GM10847 (cell line): ENCODE results near the gene TOR1A.

Experiments used
- POLR2A ChIP-seq: IDR thresholded peaks from 2 replicates; pipeline ENCODE4 v1.6.1; 2011; ENCODE audit not compliant: insufficient read length; ENCODE audit errors: extremely low read depth

The TOR1A gene

GRCh38 chr9:129811967-129812363, 12.0 kb downstream of the TOR1A start:
- TF ChIP-seq POLR2A: no peak

- no peak for TF ChIP-seq POLR2A
Measured at GRCh38 chr9:129810788-129811187, 13.1 kb downstream of the TOR1A start.

- TF ChIP-seq POLR2A: no peak
Measured at GRCh38 chr9:129810116-129810515, 13.8 kb downstream of the TOR1A start.

GRCh38 chr9:129809346-129809745, 14.6 kb downstream of the TOR1A start:
- TF ChIP-seq POLR2A: no peak

- no peak for TF ChIP-seq POLR2A
Measured at GRCh38 chr9:129806061-129806460, 17.9 kb downstream of the TOR1A start.

DNA sequence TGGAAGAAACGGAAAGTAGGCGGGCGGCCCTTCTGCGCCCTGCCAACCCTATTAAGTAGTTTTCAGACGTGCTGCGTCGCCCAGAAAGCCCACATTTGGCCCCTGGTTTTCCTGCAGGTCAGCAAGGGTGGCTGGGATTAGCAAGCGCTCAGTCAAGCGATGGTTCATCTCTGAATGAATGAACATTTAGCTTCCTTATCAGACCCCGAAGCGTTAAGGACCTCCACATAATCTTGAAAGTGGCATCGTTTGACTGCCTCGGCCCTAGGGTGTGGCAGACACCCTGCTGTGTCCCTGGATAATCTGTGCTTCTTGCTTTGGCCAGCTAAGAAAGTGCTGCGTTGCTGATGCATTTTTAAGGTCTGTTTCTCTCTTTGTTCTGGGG, 20.3 kb downstream of the TOR1A start:
- TF ChIP-seq POLR2A: no peak

DNA sequence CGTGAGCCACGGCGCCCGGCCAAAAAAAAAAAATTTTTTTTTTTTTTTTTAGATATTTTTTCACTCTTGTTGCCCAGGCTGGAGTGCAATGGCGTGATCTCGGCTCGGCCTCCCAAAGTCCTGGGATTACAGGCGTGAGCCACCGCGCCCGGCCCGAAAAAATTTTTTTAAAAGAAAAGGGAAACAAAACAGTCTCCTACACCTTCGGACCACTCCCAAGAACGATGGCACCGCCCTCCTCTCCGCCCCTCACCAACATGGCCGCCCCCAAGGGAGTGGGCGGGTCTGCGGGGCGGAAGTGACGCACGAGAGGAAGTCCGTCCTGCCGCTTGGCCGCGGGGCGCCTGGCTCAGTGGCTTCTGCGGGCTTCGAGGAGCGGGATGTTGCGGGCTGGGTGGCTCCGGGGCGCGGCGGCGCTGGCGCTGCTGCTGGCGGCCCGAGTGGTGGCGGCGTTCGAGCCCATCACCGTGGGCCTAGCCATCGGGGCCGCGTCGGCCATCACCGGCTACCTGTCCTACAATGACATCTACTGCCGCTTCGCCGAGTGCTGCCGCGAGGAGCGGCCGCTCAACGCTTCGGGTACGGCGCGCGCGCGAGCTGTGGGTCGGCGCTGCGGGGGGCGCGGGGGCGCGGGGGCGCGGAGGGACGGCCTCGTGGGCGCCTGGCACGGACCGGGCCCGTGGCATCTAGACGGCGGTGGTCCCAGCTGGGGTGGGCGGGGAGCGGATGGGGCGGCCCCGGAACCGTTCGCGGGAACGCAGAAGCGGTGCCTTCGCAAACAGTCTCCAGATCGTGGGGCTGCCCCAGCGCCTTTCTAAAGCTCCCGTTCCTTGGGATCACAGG, 20.9 kb downstream of the TOR1A start, which contains the start of gene TOR1B:
Gene TOR1B (plus strand): TSS at position 352 of the 843 bp plus-strand sequence. CDS start 29 bp downstream, at position 381.
- peak; percentile 72 for TF ChIP-seq POLR2A

DNA sequence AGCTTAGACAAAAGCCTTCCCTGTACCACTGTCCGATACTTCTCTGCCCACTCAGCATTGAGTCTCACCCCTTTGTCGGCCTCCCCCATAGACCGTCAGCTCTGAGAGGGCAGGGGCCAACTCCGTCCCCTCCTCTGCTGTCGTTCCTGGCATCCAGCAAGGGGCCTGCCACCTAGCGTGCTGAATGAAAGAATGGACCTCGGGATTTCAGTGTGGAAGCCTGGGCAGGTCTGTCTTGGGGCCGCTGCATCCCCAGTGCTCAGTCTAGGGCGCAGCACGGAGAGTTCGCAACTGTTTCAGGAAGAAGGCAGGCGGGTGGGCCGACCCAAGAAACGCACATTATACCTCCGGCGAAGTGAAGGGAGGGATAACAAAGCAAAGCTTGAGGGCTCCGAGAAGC, 22.4 kb downstream of the TOR1A start:
- no peak for TF ChIP-seq POLR2A

GRCh38 chr9:129798973-129799372, 25.0 kb downstream of the TOR1A start:
- no peak for TF ChIP-seq POLR2A

GRCh38 chr9:129794549-129794948, 29.4 kb downstream of the TOR1A start:
- no peak for TF ChIP-seq POLR2A

DNA sequence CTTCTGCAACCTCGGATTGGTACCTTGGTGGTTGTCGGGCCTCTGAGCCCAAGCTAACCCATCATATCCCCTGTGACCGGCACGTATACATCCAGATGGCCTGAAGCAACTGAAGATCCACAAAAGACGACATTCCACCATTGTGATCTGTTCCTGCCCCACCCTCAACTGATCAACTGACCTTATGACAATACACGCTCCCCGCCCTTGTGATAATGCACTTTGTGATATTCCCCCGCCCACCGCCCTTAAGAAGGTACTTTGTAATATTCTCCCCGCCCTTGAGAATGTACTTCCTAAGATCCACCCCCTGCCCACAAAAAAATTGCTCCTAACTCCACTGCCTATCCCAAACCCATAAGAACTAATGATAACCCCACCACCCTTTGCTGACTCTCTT, 37.5 kb downstream of the TOR1A start:
- no peak for TF ChIP-seq POLR2A

DNA sequence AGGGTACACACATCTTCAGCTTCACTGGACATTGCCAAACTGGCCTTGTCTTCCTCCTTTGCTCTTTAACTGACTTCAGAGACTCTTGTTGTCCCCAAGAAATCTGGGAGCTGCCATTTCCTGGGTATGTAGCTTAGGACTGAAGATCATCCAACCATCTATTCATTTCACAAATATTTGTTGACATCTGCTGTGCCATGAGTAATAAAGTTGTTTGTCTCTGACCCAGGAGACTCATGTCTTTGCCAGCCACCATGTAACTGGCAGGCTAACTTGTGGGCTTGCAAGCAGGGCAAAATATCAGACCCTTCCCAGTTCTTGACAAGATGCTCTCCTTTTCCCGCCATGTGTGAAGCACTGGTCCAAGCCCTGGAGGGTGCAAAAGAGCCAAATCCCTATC, 38.1 kb downstream of the TOR1A start:
- no peak for TF ChIP-seq POLR2A

DNA sequence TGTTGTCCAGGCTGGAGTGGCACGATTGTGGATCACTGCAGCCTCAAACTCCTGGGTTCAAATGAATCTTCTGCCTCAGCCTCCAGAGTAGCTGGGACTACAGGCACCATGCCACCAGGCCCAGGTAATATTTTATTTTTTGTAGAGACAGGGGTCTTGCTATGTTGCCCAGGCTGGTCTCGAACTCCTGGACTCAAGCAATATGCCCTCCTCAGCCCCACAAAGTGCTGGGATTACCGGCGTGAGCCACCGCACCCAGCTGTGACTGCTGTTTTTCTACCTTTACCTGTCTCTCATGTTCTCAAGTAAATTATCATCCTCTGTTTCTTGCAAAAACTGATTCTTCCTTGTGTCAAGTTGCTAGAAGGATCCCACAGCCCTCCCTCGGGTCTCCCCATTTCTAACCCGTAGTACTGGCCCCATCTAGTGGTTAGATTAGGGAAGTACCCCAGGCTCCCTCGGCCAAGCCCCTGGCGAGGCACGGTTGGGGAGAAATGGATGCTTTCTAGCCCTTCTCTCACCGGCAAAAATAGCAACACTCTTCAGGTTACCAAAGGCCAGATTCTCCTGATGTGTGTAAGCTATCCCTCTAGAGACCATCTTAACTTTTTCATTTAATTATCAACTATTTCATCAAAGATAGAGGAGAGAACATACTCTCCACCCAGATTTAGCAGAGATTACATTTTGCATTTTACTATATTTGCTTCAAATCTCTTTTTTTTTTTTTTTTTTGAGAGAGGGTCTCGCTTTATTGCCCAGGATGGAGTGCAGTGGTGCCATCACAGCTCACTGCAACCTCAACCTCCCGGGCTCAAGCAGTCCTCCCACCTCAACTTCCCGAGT, 40.2 kb downstream of the TOR1A start:
- TF ChIP-seq POLR2A: no peak

DNA sequence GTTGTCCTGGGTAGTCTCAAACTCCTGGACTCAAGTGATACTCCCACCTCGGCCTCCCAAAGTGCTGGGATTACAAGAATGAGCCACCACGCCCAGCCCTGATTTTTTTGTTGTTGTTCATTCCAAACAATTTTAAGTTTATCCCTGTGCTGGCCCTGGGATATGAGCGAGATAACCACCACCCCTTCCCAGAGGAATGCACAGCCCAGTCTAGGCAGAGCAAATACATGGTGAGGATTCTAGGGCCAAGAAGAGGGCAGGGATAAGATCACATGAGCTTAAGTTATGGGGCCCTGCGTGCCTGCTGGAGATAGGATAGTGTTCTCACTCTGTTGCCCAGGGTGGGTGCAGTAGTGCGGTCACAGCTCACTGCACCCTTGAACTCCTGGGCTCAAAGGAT, 42.0 kb downstream of the TOR1A start:
- no peak for TF ChIP-seq POLR2A

DNA sequence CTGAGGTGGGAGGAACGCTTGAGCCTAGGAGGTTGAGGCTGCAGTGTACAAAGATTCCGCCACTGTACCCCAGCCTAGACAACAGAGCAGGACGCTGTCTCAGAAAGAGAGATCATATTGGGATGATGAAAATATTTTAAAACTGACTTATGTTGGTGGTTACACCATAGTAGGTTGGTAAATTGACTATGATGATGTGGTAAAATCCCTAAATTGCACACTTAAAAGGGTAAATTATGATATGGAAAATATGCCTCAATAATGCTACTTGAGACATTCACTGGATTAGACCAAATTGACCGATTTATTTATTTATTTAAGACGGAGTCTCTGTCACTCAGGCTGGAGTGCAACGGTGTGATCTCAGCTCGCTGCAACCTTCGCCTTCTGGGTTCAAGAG, 42.8 kb downstream of the TOR1A start:
- TF ChIP-seq POLR2A: no peak

DNA sequence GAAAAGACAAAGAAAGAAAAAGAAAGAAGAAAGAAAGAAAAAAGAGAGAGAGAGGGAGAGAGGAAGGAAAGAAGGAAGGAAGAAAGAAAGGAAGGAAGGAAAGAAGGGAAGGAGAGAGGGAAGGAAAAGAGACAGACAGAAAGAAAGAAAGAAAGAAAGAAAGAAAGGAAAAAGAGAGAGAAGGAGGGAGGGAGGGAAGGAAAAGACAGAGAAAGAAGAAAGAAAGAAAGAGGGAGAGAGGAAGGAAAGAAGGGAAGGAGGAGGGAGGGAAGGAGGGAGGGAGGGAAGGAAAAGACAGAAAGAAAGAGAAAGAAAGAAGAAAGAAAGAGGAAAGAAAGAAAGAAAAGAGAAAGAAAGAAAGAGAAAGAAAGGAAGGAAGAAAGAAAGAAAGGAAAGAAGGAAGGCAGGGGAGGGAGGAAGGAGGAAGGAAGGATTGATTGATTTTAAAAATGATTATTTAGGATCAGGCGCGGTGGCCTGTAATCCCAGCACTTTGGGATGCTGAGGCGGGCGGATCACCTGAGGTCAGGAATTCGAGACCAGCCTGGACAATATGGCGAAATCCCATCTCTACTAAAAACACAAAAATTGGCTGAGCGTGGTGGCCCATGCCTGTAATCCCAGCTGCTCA, 44.3 kb downstream of the TOR1A start:
- TF ChIP-seq POLR2A: no peak

GRCh38 chr9:129778469-129778868, 45.5 kb downstream of the TOR1A start:
- TF ChIP-seq POLR2A: no peak
